GM12878 (cell line): Measurements from ENCODE around the gene ECI1. TPM values are rescaled to one million over a fixed set of nuclear protein-coding genes. Genes with fewer than 3 reads are reported as not detected.
A peak's percentile ranks its signal among the peaks of the same experiment; 100 is the strongest.

Experiments used
- ATAC-seq: fragments of 200-7000 bp; cut with Tn5 transposase; 3 replicates; pipeline ENCODE4 v1.9.1; 2020; ENCODE audit warnings: mild to moderate bottlenecking, moderate library complexity
- BruUV-seq: library from RNA; stranded (reverse); fragments of 400-500 nt; replicated peaks from 2 replicates; lab custom pipeline; 2021; lab: Mats Ljungman, UMichigan
- CTCF ChIA-PET: fragments of 300-600 bp; sonication (Branson Sonifier 250); formaldehyde crosslinking; extraction: SDS; loops from one replicate; lab custom pipeline; 2021; ENCODE audit warnings: inconsistent platforms; lab: Yijun Ruan, JAX
- POLR2A ChIA-PET: fragments of 350-600 bp; formaldehyde crosslinking; extraction: SDS; loops from one replicate; lab custom pipeline; 2021; ENCODE audit warnings: inconsistent platforms; lab: Charles Lee
- RAD21 ChIA-PET: fragments of 300-600 bp; sonication (Branson Sonifier 250); formaldehyde crosslinking; loops from one replicate; lab custom pipeline; 2023; ENCODE audit warnings: antibody characterized with exemption; ENCODE audit not compliant: unreplicated experiment; lab: Charles Lee
- SMC1A ChIA-PET: fragments of 300-600 bp; sonication (Branson Sonifier 250); formaldehyde crosslinking; loops from one replicate; lab custom pipeline; 2023; ENCODE audit not compliant: unreplicated experiment, uncharacterized antibody; lab: Charles Lee
- DNase-seq: peaks from one replicate; pipeline ENCODE4 v3.0.0-alpha.2; 2011; ENCODE audit warnings: low read depth, low spot score
- FAIRE-seq: peaks from 3 replicates; lab custom pipeline; 2011; peaks lifted over from hg19 to GRCh38; lab: Jason Lieb, UNC
- H2AFZ ChIP-seq: 2 replicates; pipeline ENCODE4 v1.6.0; 2011; ENCODE audit warnings: low read depth, low read length, control low read depth; ENCODE audit not compliant: control insufficient read depth
- H3K27ac ChIP-seq: 2 replicates; pipeline ENCODE4 v1.5.1; 2011; ENCODE audit warnings: control low read depth; ENCODE audit not compliant: control insufficient read depth, insufficient read depth
- H3K27me3 ChIP-seq, 2 experiments: replicated peaks in 1 of 2; 2 replicates each; pipeline versions ENCODE4 v1.6.0 to v1.6.1; 2011; ENCODE audit warnings: low read length in 1 of 2; ENCODE audit not compliant: control insufficient read depth in 2 of 2, insufficient read depth in 2 of 2
- H3K36me3 ChIP-seq, 2 experiments: 2 replicates each; pipeline ENCODE4 v1.5.1; 2011; ENCODE audit warnings: low read length in 1 of 2; ENCODE audit not compliant: control insufficient read depth in 2 of 2, insufficient read depth in 2 of 2
- H3K4me1 ChIP-seq: 2 replicates; pipeline ENCODE4 v1.6.1; 2011; ENCODE audit warnings: mild to moderate bottlenecking, low read length, moderate library complexity, mixed read lengths; ENCODE audit not compliant: control insufficient read depth, insufficient read depth
- H3K4me2 ChIP-seq: 2 replicates; pipeline ENCODE4 v1.6.0; 2011; ENCODE audit warnings: control low read depth; ENCODE audit not compliant: control insufficient read depth, insufficient read depth
- H3K4me3 ChIP-seq: fragments of 200-600 bp; sonication (generic); 2 replicates; pipeline ENCODE4 v1.5.1; 2016
- H3K79me2 ChIP-seq: 2 replicates; pipeline ENCODE4 v1.6.0; 2011; ENCODE audit warnings: low read length; ENCODE audit not compliant: control insufficient read depth, insufficient read depth
- H3K9ac ChIP-seq: 2 replicates; pipeline ENCODE4 v1.8.0; 2011; ENCODE audit warnings: low read length, control low read depth, mixed read lengths; ENCODE audit not compliant: control insufficient read depth, insufficient read depth
- H3K9me3 ChIP-seq: replicated peaks from 3 replicates; pipeline ENCODE4 v1.5.1; 2011; ENCODE audit warnings: mild to moderate bottlenecking, low read length; ENCODE audit not compliant: control insufficient read depth, insufficient read depth
- H4K20me1 ChIP-seq: 2 replicates; pipeline ENCODE4 v1.6.0; 2011; ENCODE audit not compliant: control insufficient read depth, insufficient read depth
- BRCA1 ChIP-seq: IDR thresholded peaks from 2 replicates; pipeline ENCODE4 v1.6.1; 2011; ENCODE audit warnings: low read depth, low read length, improper control_type of control experiment
- ELK1 ChIP-seq: IDR thresholded peaks from 2 replicates; pipeline ENCODE4 v1.6.1; 2012; ENCODE audit warnings: low read depth, low read length, improper control_type of control experiment
- MTA3 ChIP-seq: IDR thresholded peaks from 2 replicates; pipeline ENCODE4 v1.6.1; 2012; ENCODE audit warnings: low read length, inconsistent platforms, borderline replicate concordance
- NKRF ChIP-seq: fragments of 450-650 bp; conservative IDR thresholded peaks from 2 replicates; pipeline ENCODE4 v1.6.1; 2017; ENCODE audit warnings: mild to moderate bottlenecking, moderate library complexity
- NR2C2 ChIP-seq: IDR thresholded peaks from 2 replicates; pipeline ENCODE4 v1.6.1; 2011; ENCODE audit warnings: borderline replicate concordance, low read depth; ENCODE audit not compliant: control insufficient read depth, insufficient read length
- PAX5 ChIP-seq: IDR thresholded peaks from 2 replicates; pipeline ENCODE4 v1.6.1; 2011; ENCODE audit warnings: low read depth, low read length, borderline replicate concordance
- POLR2A ChIP-seq: IDR thresholded peaks from 2 replicates; pipeline ENCODE4 v1.6.1; 2011; ENCODE audit warnings: low read depth, mild to moderate bottlenecking, low read length
- YY1 ChIP-seq: IDR thresholded peaks from 2 replicates; pipeline ENCODE4 v1.6.1; 2011; ENCODE audit warnings: low read depth, mild to moderate bottlenecking, low read length
- WGBS: methylation state at CpG from one replicate; pipeline ENCODE4 v1.1.6; 2016; ENCODE audit warnings: low lambda C conversion rate; ENCODE audit not compliant: insufficient replicate concordance, insufficient coverage; ENCODE audit errors: missing lambda C conversion rate; 5-methylcytosine and 5-hydroxymethylcytosine counted together
- in situ Hi-C: fragments of 300-500 bp; cut with MboI; formaldehyde crosslinking; loops from 9 replicates; pipeline ENCODE4 v1.14.3; 2018; ENCODE audit warnings: mixed read lengths
- intact Hi-C: fragments of 100-400 bp; cut with micrococcal nuclease; formaldehyde crosslinking; loops from one replicate; pipeline ENCODE4 v1.14.2; 2022; ENCODE audit not compliant: unreplicated experiment
- polyA plus RNA-seq, 11 experiments: library from polyadenylated mRNA; depleted of rRNA in 4 of 11; unstranded in 6 of 11; stranded (reverse) in 5 of 11; fragments of >200 nt; fragmentation: Nextera tagmentation in 4 of 11; fragmentation: Illumina TruSeq in 1 of 11; extraction: Ambion mirVana in 4 of 11; extraction: Trizol in 1 of 11; gene quantifications; 1 replicate in 1 of 11; 2 replicates in 10 of 11; pipeline versions ENCODE4 v1.2.1 to v1.2.3, GENCODE V29; 2011 to 2016; ENCODE audit warnings: inconsistent platforms in 2 of 11, missing spikeins in 2 of 11, low read depth in 1 of 11
- total RNA-seq, 4 experiments: library from RNA; depleted of rRNA in 3 of 4; stranded (reverse); fragments of >200 nt in 3 of 4; fragmentation: Illumina TruSeq in 1 of 4; extraction: Trizol in 1 of 4; gene quantifications; 2 replicates each; pipeline versions ENCODE4 v1.2.1 to v1.2.3, GENCODE V29; 2013 to 2021

ECI1 gene
- total and polyA plus RNA-seq, 10 of the 15 experiments (the other 5 are each of a cell fraction or from before 2014, with no cell fraction given), result 2.2 to 82.1 (median 24.8) TPM

- Histone ChIP-seq H3K79me2 (peaks cover 35% of the 10 kb centered on the region), H3K9me3 (no peaks in the 10 kb centered on the region), H3K4me1 (peaks cover 6% of the 10 kb centered on the region; the same call in 1 of the 2 replicates)
- no peak for DNase-seq
- TF ChIP-seq ELK1, result no peak
- TF ChIP-seq YY1, result no peak
- TF ChIP-seq MTA3, result peak; percentile 39; the same call in 1 of the 2 replicates
- TF ChIP-seq NKRF, result no peak
- no peak for TF ChIP-seq PAX5
- TF ChIP-seq NR2C2, result no peak
- TF ChIP-seq BRCA1, result no peak
- peak; percentile 61 for TF ChIP-seq POLR2A
- TF ChIP-seq, all 136 proteins: peak for 2
- Histone ChIP-seq H3K4me3 (no peak within 1 kb of the TSS), H2AFZ (no peak within 1 kb of the TSS), H3K4me2 (no peak within 1 kb of the TSS), H4K20me1 (no peaks in the 10 kb centered on the region), H3K27me3 (no peaks in the 10 kb centered on the region), H3K9ac (no peak within 1 kb of the TSS), H3K36me3 (peaks cover 8 to 19% of the 10 kb centered on the region in 2 experiments; a peak in 3 of 4 replicates), H3K27ac (no peak within 1 kb of the TSS)
- BruUV-seq, result no TSS peak
- SMC1A ChIA-PET, result no interaction called here
- ATAC-seq, result no peak
- RAD21 ChIA-PET, result no interaction called here
- no peak for FAIRE-seq
- POLR2A ChIA-PET, result no interaction called here
- CTCF ChIA-PET, result interaction anchor here (0.5 to 1.1 kb wide), 2 partner anchors 16 to 45 kb away, joined by 3 read pairs; no protein-coding TSS in a partner anchor
- in situ Hi-C loops (no loop called here), intact Hi-C loops (no loop called here)
- WGBS, result 87% methylated on average over 24 of the region's 24 CpGs
Measured at GRCh38 chr16:2210386-2211365, 40.7 kb downstream of the ECI1 start, which contains the start of gene BRICD5. TSS of gene BRICD5 (minus strand) at chr16:2210863. CDS start at chr16:2210833, 30 bp downstream.
